HK-2 (cell line): ENCODE results near the gene CNKSR3.
"Not testable (repeated sequence)": the region's sequence is repeated elsewhere in the genome, so short reads cannot be mapped to it uniquely, and the experiment has no call there.

Experiments used
- DNase-seq: peaks from one replicate; pipeline ENCODE4 v3.0.0-alpha.2; 2018; ENCODE audit not compliant: unreplicated experiment

The CNKSR3 gene

GRCh38 chr6:154528310-154528915 lies 17.9 kb upstream of the CNKSR3 start:
- no peak for DNase-seq

DNA sequence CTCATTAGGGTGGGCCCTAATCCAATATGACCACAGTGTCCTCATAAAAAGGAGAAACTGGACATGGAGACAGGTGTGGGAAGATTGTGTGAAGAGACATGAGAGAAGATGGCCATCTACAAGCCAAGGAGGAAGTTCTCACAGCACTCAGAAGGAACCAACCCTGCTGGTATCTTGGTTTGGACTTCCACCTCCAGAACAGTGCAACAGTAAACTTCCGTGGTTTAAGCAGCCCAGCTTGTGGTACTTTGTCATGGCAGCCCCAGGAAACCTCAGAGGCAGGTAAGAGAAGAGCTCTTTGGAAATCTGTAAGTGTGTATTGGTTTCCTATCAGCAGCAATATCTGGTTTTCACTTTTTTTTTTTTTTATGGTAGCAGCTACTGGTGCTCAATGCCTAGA lies 16.5 kb upstream of the CNKSR3 start:
- no peak for DNase-seq

- no peak for DNase-seq
These were observed 12.1 kb upstream of the CNKSR3 start for GRCh38 chr6:154522576-154522975.

- DNase-seq = no peak
These were observed 10.9 kb upstream of the CNKSR3 start for GRCh38 chr6:154521412-154521811.

DNA sequence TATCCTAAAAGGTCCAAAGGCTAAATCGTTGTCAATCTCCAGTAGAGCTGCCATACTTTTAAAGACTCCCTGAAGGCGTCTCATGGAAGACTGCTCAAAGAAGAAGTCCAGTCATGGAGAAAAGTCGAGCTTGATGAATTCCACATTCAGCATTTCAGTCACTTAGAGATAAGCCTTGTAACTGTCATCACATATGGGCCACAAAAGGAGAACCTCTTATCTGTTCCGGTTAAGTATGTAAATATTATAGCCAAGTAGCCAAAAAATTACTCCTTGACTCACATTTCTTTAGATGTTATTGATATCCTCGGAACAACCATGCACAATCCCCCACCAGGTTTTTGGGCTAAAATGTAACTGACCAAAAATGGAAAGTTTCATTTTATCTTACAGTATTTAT lies 9.8 kb upstream of the CNKSR3 start:
- DNase-seq = no peak

- DNase-seq = no peak
These were observed 7.9 kb upstream of the CNKSR3 start for GRCh38 chr6:154518396-154518795.

- DNase-seq = no peak
These were observed 5.8 kb upstream of the CNKSR3 start for GRCh38 chr6:154516276-154516675.

DNA sequence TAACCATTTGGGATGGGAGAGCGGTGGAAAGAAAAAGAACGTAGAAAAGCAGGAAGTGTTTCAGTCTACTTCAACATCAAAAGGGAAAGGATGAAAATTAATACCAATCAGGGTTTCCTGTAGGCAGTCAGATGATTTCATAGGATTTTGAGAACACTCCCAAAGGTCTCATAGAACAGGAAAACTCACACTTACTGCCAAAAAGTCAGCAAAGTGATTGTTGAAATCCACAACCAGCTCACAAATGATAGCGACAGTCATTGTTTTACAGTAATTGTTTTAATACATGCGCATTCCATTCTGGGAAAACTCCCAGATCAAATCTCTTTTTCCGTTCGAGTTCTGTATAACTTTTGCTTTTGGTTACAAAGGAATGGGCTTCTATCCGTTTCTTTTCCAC lies 5.3 kb upstream of the CNKSR3 start:
- no peak for DNase-seq

GRCh38 chr6:154515076-154515475 lies 4.6 kb upstream of the CNKSR3 start:
- DNase-seq = not testable (repeated sequence)

DNA sequence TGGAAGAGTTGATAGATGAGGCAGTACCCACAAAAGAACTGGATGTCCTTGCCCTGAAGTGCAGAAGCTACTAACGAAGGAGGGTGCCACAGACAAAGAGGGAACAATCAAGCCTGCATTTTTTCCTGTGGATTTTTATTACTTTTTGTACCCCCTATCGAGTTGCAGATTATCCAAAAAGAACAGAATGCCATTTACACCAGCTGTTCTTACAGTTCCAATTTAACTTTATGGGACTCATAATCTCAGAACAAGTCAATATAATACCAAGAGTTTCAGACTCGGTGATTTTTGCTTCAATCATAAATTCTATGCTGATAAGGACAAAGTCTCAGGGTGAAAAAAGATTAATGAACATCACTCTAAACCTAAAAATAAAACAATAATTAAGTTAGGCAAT lies 4.0 kb upstream of the CNKSR3 start:
- no peak for DNase-seq

DNA sequence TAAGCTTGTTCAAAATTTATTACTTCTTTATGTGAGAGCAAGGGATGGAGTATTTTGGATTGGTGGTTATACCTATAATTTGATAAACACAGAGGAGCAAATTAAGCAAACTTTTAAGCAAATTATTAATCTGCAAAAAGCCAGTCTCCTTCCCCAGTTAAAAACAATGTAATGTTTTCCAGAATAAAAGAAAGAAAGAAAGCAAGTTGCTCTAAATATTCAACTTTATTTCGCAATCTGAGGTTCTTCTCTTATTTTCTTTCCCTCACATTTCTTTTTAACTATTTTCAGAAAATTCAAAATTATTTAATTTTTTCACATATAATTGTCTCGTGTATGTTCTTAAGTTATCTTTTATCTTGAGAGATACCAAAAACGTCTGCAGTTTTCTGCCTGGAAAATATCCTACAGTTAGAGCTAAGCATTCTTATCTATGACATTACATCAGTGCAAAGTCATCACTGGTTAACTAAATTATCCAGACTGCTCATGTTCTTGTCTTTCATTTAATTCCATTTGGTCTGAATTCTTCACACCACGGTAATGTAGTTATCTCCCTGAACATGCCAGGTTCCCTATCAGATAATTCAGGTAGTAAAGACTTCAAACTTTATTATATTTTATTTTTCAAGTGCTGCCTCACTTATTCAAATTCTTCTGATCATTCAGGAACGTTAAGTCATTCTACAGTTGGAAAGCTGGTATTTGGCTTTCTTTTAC lies 3.3 kb upstream of the CNKSR3 start:
- no peak for DNase-seq

DNA sequence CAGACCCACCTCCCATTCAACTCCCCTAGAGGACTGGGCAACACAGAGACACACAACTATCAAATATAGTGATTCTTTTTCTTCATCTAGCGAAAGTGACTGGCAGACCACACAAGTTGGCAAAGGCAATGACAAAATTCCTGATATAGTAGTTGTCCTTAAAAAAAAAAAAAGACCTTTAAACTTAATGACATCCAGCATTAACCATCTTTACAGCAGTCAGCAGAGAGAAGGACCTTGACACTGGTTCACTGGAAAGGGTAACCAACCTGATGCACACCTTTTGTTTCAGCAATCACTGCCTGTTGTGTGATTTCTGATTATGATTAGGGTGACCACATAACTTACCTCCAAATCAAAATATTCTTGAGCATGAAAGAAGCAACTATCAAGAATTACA lies 1.7 kb upstream of the CNKSR3 start:
- no peak for DNase-seq

DNA sequence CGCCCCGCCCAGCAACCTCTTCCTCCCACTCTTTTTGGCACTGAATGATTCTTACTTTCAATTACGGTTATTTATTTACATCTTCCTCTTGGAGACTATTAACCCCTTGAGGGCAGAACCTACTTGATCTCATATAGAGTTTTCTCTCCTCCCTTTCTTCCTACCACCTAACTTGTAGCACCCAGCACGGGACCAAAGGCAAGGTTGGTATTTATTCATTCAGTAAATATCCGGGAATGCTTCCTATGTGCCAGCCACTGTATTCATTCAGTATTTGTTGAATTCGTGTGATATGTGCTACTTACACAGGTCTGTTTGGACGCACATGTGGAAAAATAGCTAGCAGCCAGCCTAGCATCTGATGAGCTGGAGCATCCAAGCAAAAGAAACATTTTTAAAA lies 1.3 kb upstream of the CNKSR3 start:
- no peak for DNase-seq

DNA sequence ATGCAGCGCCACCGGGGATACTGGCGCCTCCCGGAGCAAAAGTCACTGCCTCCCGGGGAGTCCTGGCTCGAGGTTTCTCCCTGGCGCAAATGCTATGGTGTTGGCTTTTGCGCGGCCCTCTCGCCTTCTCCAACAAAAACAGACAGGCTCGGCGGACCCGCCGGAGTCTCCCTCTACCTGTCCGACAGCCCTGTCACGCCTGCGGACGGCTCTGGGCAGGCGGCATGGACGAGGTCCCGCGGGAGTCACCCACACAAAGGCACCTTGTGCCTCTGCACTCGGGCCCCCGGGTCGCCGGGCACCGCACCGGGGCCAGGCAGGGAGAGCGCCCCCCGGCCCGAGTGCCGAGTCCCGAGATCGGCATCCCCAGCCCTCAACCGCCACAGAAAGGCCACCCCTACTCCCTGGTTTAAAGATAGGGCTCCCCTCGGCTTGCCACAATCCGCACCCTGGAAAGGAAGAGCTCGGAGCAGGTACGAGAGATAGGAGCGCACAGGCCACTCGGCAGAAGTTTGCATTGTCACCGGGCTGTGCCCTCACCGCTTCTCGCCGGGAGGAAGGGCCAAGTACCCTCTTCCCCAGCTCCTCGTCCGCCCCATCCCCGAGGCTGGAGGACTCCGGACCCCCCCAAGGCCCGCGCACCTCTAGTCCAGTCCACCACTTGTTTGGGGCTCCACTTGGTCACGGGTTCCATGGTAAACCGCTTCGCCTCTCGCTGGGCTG lies 903 bp downstream of the CNKSR3 start:
- peak; percentile 44 for DNase-seq

GRCh38 chr6:154508573-154509375 lies 1.7 kb downstream of the CNKSR3 start:
- peak; percentile 40 for DNase-seq

DNA sequence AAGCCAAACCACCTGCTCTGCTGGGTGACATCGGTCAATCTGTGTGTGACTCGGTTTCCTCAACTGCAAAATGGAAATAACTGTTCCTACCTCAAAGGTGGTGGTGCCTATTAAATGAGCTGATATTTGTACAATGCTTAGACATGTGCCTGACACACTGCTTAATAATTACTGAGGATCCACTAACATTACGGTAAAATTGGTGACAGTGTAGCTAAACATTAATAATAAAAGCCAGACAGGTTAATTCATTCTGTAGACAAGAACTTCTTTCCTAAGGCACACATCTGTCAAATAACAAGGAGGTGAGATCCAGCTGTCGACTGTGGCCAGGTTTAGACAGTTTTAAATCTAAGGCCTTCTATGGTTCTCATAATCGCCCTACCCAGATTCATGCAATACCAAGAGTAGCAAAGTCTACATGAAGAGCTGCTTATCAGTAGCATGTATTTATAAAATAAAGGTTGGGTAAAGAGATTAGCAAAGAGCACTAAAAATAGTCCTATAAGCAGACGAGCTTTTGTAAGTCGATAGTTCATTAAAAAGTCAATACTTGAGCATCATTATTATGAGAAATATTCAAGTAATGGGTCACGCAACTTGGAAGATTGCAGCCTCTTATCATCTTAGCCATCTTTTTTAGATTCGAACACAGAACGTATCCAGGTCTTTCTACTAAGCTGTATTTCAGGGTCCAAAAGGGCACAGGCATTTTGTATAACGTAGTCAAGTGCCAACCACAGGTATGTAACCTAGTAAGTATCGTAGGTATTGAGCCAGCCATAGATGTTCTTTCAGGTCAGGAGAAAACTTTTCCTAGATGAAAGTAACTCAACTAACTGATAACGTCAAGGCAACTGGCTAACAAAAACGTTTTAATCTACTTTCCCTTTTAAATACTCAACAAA lies 3.2 kb downstream of the CNKSR3 start:
- DNase-seq = no peak

DNA sequence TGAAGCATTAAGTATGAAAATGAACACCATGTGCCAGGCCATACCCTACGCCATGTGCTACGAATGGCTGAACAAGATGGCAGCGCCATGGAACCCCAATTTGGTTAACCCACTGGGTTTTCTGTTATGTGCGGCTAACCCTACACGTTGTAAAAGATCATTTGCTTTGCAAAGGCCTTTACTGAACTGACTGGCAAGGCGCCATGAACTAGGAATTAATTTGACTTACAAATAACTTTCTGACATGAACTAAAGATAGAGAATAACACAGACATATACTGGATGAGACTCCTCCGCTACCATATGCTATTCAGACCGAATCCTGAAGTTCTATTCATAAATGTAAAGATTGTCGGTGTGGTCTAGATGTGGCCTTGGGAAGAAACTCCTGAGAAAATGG lies 3.9 kb downstream of the CNKSR3 start:
- DNase-seq = no peak

DNA sequence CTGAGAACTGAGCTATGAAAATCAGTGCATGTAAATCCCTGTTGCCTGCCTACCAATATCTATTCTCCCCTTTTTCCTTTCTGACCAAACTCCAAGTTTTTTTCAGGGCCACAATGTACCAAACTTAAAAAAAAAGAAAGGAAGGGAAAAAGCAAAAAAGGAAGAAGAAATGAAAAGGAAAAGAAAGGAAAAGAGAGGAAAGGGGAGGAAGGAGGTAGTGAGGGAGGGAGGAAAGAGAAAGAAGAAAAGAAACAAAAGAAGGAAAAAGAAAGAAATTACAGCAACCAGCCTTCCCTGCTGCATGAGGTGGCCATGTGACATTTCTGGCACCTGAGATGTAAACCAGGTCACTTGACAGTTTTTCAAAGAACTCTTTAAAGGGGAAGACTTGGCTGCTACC lies 4.4 kb downstream of the CNKSR3 start:
- no peak for DNase-seq

GRCh38 chr6:154504865-154505449 lies 5.5 kb downstream of the CNKSR3 start:
- DNase-seq = no peak

DNA sequence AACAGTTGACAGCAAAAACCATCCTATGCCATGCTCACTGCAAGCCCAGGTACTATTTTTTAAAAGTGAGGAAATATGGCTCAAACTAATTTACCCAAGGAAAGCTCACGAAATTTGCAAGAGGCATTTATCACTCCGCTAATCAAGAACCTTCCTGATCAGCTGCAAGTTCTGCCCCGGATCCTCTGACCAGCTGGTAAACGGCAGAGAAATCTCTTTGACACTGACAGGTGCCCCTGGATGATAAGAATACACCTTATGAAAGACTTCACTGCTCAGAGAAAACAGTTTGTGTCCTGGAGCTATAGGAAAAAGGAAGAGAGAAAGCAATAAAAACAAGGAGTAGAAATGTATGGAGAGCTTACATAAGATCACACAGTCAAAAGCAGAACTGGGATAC lies 6.4 kb downstream of the CNKSR3 start:
- no peak for DNase-seq

DNA sequence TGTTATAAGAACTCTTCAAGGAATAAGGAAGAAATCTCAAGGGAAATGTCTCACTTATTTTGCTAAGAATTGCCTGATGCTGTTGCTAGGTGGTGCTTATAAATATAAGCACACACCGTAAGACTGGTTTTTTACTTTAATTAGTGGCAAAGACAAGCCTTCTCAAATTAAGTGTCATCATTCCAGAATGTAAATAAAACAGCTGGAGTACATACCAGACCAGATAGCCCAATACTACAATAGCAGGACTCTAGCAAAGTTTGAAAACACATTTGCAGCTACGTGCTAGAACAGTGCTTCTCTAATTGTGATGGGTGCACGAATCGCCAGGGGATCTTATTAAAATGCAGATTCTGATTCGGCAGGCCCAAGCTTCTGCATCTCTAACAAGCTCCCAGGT lies 6.8 kb downstream of the CNKSR3 start:
- no peak for DNase-seq
